Activated gamma-delta T cell treated with anti-CD3 and anti-CD28 coated beads, Interleukin-2, amount 50 U/mL, for 16 hours (primary cell): ENCODE measurements around the gene PHF19.

Experiments used
- DNase-seq: peaks from one replicate; pipeline ENCODE4 v3.0.0-alpha.2; 2020; ENCODE audit warnings: low read depth

PHF19 gene

GRCh38 chr9:120853198-120853597 is 23.8 kb downstream of the PHF19 start:
- no peak for DNase-seq

GRCh38 chr9:120852240-120853010 is 24.6 kb downstream of the PHF19 start:
- no peak for DNase-seq

GRCh38 chr9:120851449-120851848 is 25.5 kb downstream of the PHF19 start:
- DNase-seq = no peak

- no peak for DNase-seq
These were observed 26.7 kb downstream of the PHF19 start for GRCh38 chr9:120850315-120850714.

- no peak for DNase-seq
These were observed 30.1 kb downstream of the PHF19 start for GRCh38 chr9:120846906-120847305.

GRCh38 chr9:120846251-120846889 is 30.6 kb downstream of the PHF19 start:
- no peak for DNase-seq

GRCh38 chr9:120845255-120845654 is 31.7 kb downstream of the PHF19 start:
- DNase-seq = no peak

GRCh38 chr9:120842685-120843485 is 34.1 kb downstream of the PHF19 start, which contains the start of gene PSMD5:
Gene PSMD5, minus strand, starts transcription at chr9:120842922. Its CDS starts 13 bp downstream, at chr9:120842909.
- DNase-seq = peak; percentile 91

- DNase-seq = no peak
These were observed 34.9 kb downstream of the PHF19 start for GRCh38 chr9:120841930-120842684.

GRCh38 chr9:120839146-120839545 is 37.8 kb downstream of the PHF19 start:
- DNase-seq = no peak

GRCh38 chr9:120837921-120838320 is 39.1 kb downstream of the PHF19 start:
- no peak for DNase-seq

GRCh38 chr9:120833325-120833724 is 43.7 kb downstream of the PHF19 start:
- no peak for DNase-seq

GRCh38 chr9:120832807-120833206 is 44.2 kb downstream of the PHF19 start:
- DNase-seq = no peak

- no peak for DNase-seq
These were observed 46.1 kb downstream of the PHF19 start for GRCh38 chr9:120830865-120831264.

- no peak for DNase-seq
These were observed 46.8 kb downstream of the PHF19 start for GRCh38 chr9:120830151-120830550.

- DNase-seq = no peak
These were observed 47.3 kb downstream of the PHF19 start for GRCh38 chr9:120829650-120830049.

- DNase-seq = no peak
These were observed 56.9 kb downstream of the PHF19 start for GRCh38 chr9:120820095-120820494.

- DNase-seq = no peak
These were observed 58.4 kb downstream of the PHF19 start for GRCh38 chr9:120818595-120818994.

GRCh38 chr9:120815075-120815474 is 61.9 kb downstream of the PHF19 start:
- no peak for DNase-seq

GRCh38 chr9:120808931-120809330 is 68.1 kb downstream of the PHF19 start:
- no peak for DNase-seq

GRCh38 chr9:120807607-120808379 is 69.2 kb downstream of the PHF19 start:
- DNase-seq = no peak
